HG03378 (cell line): ENCODE data around the gene EGFL8.
"Not testable (repeated sequence)": the region's sequence is repeated elsewhere in the genome, so short reads cannot be mapped to it uniquely, and the experiment has no call there.

Experiments
- ATAC-seq: cut with Tn5 transposase; IDR thresholded peaks from one replicate; pipeline ENCODE4 v1.9.1; 2021; ENCODE audit warnings: mild to moderate bottlenecking, moderate library complexity; ENCODE audit not compliant: unreplicated experiment

EGFL8 gene

GRCh38 chr6:32194825-32195651 lies 30.6 kb downstream of the EGFL8 start:
- peak; percentile 72 for ATAC-seq

- no peak for ATAC-seq
These were observed 31.2 kb downstream of the EGFL8 start for GRCh38 chr6:32195652-32195901.

- peak; percentile 67 for ATAC-seq
These were observed 31.7 kb downstream of the EGFL8 start for GRCh38 chr6:32195902-32196681.

GRCh38 chr6:32196682-32197616 lies 32.6 kb downstream of the EGFL8 start:
- no peak for ATAC-seq

- ATAC-seq, result no peak
These were observed 33.9 kb downstream of the EGFL8 start for GRCh38 chr6:32198345-32198696.

- ATAC-seq, result no peak
These were observed 34.5 kb downstream of the EGFL8 start for GRCh38 chr6:32198866-32199265.

GRCh38 chr6:32200711-32201475 lies 36.5 kb downstream of the EGFL8 start:
- ATAC-seq, result no peak

- no peak for ATAC-seq
These were observed 37.8 kb downstream of the EGFL8 start for GRCh38 chr6:32202186-32202585.

- no peak for ATAC-seq
These were observed 39.3 kb downstream of the EGFL8 start for GRCh38 chr6:32203426-32204267.

GRCh38 chr6:32204268-32204715 lies 39.9 kb downstream of the EGFL8 start:
- no peak for ATAC-seq

- no peak for ATAC-seq
These were observed 44.6 kb downstream of the EGFL8 start for GRCh38 chr6:32208996-32209395.

- no peak for ATAC-seq
These were observed 45.8 kb downstream of the EGFL8 start for GRCh38 chr6:32210191-32210601.

GRCh38 chr6:32211432-32211831 lies 47.0 kb downstream of the EGFL8 start:
- ATAC-seq, result not testable (repeated sequence)

- no peak for ATAC-seq
These were observed 47.8 kb downstream of the EGFL8 start for GRCh38 chr6:32212076-32212760.

GRCh38 chr6:32213649-32214048 lies 49.3 kb downstream of the EGFL8 start:
- ATAC-seq, result no peak

GRCh38 chr6:32214126-32214525 lies 49.7 kb downstream of the EGFL8 start:
- no peak for ATAC-seq

- no peak for ATAC-seq
These were observed 51.2 kb downstream of the EGFL8 start for GRCh38 chr6:32215617-32216016.

- no peak for ATAC-seq
These were observed 51.9 kb downstream of the EGFL8 start for GRCh38 chr6:32216285-32216684.

- no peak for ATAC-seq
These were observed 52.6 kb downstream of the EGFL8 start for GRCh38 chr6:32216998-32217397.
